GM12864 (cell line): ENCODE results near the gene FRY.

Experiments used
- DNase-seq: peaks from one replicate; pipeline ENCODE4 v3.0.0-alpha.2; 2011; ENCODE audit warnings: low read depth
- H3K4me3 ChIP-seq: 2 replicates; pipeline ENCODE4 v1.5.1; 2011; ENCODE audit warnings: mild to moderate bottlenecking, low read depth, low read length, control low read depth
- TF ChIP-seq, protein P1 (sequence below): IDR thresholded peaks from 2 replicates; pipeline ENCODE4 v1.5.1; 2011; ENCODE audit warnings: low read depth, mild to moderate bottlenecking, moderate library complexity, low read length, control low read depth, inconsistent platforms; ENCODE audit errors: missing control alignments

The FRY gene

DNA sequence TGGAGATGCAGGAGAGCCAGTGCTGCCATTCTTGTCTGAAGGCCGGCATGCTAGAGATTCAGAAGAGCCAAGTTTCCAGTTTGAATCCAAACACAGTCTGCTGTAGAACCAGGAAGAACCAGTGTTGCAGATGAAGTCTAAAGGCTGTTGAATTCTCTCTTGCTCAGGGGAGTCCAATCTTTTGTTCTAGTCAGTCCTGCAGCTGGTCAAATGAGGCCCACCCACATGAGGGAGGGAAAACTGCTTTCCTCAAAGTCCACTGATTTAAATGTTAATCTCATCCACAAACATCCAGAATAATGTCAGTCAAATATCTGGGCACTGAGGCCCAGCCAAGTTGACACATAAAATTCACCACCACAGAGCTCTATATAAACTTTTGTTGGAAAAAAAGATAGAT lies 136.6 kb downstream of the FRY start:
- no peak for DNase-seq
- no peak overlapping the region for H3K4me3 ChIP-seq
- TF ChIP-seq, protein P1, sequence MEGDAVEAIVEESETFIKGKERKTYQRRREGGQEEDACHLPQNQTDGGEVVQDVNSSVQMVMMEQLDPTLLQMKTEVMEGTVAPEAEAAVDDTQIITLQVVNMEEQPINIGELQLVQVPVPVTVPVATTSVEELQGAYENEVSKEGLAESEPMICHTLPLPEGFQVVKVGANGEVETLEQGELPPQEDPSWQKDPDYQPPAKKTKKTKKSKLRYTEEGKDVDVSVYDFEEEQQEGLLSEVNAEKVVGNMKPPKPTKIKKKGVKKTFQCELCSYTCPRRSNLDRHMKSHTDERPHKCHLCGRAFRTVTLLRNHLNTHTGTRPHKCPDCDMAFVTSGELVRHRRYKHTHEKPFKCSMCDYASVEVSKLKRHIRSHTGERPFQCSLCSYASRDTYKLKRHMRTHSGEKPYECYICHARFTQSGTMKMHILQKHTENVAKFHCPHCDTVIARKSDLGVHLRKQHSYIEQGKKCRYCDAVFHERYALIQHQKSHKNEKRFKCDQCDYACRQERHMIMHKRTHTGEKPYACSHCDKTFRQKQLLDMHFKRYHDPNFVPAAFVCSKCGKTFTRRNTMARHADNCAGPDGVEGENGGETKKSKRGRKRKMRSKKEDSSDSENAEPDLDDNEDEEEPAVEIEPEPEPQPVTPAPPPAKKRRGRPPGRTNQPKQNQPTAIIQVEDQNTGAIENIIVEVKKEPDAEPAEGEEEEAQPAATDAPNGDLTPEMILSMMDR: no peak

DNA sequence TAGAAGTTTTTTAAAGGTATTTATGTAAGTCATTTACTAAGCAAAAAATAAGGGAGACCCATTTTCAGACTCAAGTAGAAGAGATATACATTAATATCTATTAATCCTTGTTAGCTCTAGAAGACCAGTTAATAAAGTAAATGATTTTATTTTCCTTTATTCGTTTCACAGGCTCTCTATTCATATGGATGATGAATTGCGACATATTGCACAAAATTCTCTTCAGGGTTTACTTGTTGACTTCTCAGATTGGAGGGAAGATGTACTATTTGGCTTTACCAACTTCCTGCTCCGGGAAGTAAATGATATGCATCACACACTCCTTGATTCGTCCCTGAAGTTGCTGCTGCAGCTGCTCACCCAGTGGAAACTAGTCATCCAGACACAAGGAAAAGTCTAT lies 139.3 kb downstream of the FRY start:
- no peak for DNase-seq
- TF ChIP-seq, protein P1: no peak
- H3K4me3 ChIP-seq: no peak overlapping the region

DNA sequence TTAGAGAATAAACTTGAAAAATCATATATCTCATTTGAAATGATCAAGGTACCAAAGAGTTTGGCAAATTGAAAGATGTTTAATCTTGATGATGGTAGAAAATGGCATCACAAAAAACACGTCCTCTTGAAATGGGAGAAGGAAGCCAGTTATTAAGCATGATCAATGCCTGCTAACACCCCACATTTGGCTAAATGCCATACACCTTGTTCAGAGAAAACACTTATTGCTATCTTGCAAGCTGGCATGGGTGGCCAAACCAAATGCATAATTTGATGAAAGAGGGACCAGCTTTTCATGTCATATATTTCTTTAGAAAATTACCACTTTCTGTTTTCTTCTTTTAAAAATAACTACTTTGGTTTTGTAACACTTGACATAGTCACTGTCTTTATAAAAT lies 142.3 kb downstream of the FRY start:
- no peak overlapping the region for H3K4me3 ChIP-seq
- TF ChIP-seq, protein P1: no peak
- no peak for DNase-seq

DNA sequence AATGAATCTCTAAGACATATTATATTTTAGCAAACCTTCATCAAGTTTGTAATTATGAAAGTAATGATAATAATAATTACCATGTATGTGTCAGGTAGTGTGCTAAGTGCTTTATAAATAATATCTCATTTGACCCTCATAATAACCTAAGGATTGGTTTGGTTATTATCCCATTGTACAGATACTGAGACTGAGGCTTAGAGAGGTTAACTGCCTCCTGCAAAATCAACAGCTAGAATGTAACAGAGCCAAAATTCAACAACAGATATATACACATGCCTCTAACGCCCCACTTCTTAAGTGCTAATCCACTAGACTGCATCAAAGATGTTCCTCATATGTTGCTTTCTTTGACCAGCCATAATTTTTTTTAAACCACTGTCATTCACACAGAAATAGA lies 142.8 kb downstream of the FRY start:
- H3K4me3 ChIP-seq: no peak overlapping the region
- TF ChIP-seq, protein P1: no peak
- DNase-seq: no peak

DNA sequence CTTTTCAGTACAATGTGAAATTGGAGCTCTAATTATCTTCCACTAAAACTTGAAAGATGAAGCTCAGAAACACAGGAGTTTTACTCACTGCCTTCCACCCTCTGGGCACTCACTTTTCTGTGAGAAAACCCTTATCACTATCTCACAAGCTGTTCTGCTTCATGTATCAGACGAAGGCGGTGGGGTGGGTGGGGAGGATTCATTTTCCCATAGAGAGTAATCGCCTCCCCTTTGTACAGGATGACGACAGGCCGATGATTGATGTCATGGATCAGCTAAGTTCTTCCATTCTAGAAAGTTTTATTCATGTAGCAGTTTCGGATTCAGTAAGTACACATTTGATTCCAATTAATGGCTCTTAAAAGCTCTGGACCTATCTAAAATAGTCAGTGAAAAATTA lies 143.7 kb downstream of the FRY start:
- DNase-seq: no peak
- TF ChIP-seq, protein P1: no peak

DNA sequence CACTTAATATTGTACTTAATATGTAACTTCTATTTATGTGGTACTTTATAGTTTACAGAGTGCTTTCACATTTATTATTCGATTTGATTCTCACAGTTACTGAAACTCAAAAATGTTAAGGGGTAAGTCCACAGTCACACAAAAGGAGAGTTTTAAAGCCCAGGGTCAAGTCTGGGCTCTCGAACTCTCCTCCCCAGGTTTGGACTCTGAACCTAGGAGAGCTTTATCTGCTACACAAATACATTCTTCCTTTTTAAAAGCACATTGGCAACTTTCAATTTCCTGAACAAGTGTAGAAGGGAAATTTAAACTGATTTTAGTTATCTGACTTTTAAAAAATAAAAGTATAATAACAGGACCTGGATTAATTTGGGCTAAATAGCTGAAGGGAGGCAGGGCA lies 144.4 kb downstream of the FRY start:
- no peak overlapping the region for H3K4me3 ChIP-seq
- TF ChIP-seq, protein P1: no peak
- no peak for DNase-seq

More for the DNA sequence above, 143.7 kb downstream of the FRY start:
- H3K4me3 ChIP-seq: no peak overlapping the region

DNA sequence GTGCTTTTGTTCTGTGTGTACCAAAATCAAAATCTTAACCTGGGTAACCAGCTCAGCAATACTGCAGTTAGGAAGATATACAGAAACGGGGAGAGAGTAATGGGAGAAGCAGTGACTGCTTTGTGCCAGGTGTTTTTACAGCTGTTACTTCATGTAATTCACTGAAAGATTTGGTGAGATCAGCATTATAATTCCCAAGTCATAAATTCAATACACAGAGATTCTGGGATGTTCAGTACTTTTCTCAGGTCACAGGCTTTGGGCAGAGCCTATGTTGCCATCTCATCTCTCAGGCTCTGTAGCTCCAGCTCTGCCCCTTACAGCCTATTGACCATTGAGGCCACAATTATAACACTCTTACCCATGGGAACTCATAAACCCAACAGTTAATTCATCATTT lies 145.1 kb downstream of the FRY start:
- no peak for DNase-seq
- no peak overlapping the region for H3K4me3 ChIP-seq
- TF ChIP-seq, protein P1: no peak
